Caco-2 (cell line): ENCODE results near the gene NPBWR2. TPM values are rescaled to one million over a fixed set of nuclear protein-coding genes. Genes with fewer than 3 reads are reported as not detected.
"Not testable (repeated sequence)": the region's sequence is repeated elsewhere in the genome, so short reads cannot be mapped to it uniquely, and the experiment has no call there.

Source experiments
- BruUV-seq: library from RNA; stranded (reverse); fragments of 400-500 nt; replicated peaks from 2 replicates; lab custom pipeline; 2021; lab: Mats Ljungman, UMichigan
- CTCF ChIA-PET: fragments of 300-600 bp; sonication (Branson Sonifier 250); formaldehyde crosslinking; loops from one replicate; lab custom pipeline; 2022; ENCODE audit warnings: antibody characterized with exemption; lab: Charles Lee
- POLR2A ChIA-PET: fragments of 300-600 bp; sonication (Branson Sonifier 250); formaldehyde crosslinking; loops from one replicate; lab custom pipeline; 2022; ENCODE audit warnings: antibody characterized with exemption; lab: Charles Lee
- DNase-seq, 2 experiments: peaks; one replicate each; pipeline versions ENCODE4 v3.0.0 to v3.0.0-alpha.2; 2020 to 2022
- H3K27me3 ChIP-seq: replicated peaks from 2 replicates; pipeline ENCODE4 v1.6.0; 2011; ENCODE audit warnings: low read length; ENCODE audit not compliant: control insufficient read depth, insufficient read depth
- H3K36me3 ChIP-seq: 2 replicates; pipeline ENCODE4 v1.5.1; 2011; ENCODE audit warnings: low read length; ENCODE audit not compliant: control insufficient read depth, insufficient read depth
- H3K4me1 ChIP-seq: fragments of 250-450 bp; sonication (Bioruptor Pico); 2 replicates; pipeline ENCODE4 v1.5.1; 2020; ENCODE audit warnings: mild to moderate bottlenecking
- H3K4me3 ChIP-seq: 2 replicates; pipeline ENCODE4 v1.5.1; 2011; ENCODE audit warnings: low read depth, mild to moderate bottlenecking, control low read depth, low read length
- H3K9me3 ChIP-seq: fragments of 250-450 bp; sonication (Bioruptor Pico); 2 replicates; pipeline ENCODE4 v1.5.1; 2020; ENCODE audit warnings: mild to moderate bottlenecking, moderate library complexity
- H3K27ac Mint-ChIP-seq: one replicate; pipeline ENCODE4 v1.8.0; 2022; ENCODE audit warnings: mixed read lengths; ENCODE audit not compliant: unreplicated experiment
- H3K27me3 Mint-ChIP-seq: one replicate; pipeline ENCODE4 v1.8.0; 2022; ENCODE audit warnings: mixed read lengths; ENCODE audit not compliant: insufficient read depth, unreplicated experiment
- H3K36me3 Mint-ChIP-seq: one replicate; pipeline ENCODE4 v1.8.0; 2022; ENCODE audit warnings: mild to moderate bottlenecking, mixed read lengths; ENCODE audit not compliant: insufficient read depth, unreplicated experiment
- H3K4me1 Mint-ChIP-seq: one replicate; pipeline ENCODE4 v1.8.0; 2022; ENCODE audit warnings: low read depth, mixed read lengths; ENCODE audit not compliant: unreplicated experiment
- H3K4me3 Mint-ChIP-seq: one replicate; pipeline ENCODE4 v1.8.0; 2022; ENCODE audit warnings: mild to moderate bottlenecking, moderate library complexity, mixed read lengths; ENCODE audit not compliant: unreplicated experiment
- H3K9me3 Mint-ChIP-seq: one replicate; pipeline ENCODE4 v1.8.0; 2022; ENCODE audit warnings: mixed read lengths; ENCODE audit not compliant: unreplicated experiment
- intact Hi-C: fragments of 100-400 bp; cut with micrococcal nuclease; formaldehyde crosslinking; loops from one replicate; pipeline ENCODE4 v1.10.0; 2022; ENCODE audit not compliant: unreplicated experiment
- total RNA-seq: library from RNA; stranded (reverse); gene quantifications from 2 replicates; pipeline ENCODE4 v1.2.3, GENCODE V29; 2022
- TF ChIP-seq, protein P1 (sequence below), 2 experiments: fragments of 200-600 bp in 1 of 2; IDR thresholded peaks; 1 replicate in 1 of 2; 2 replicates in 1 of 2; pipeline versions ENCODE4 v1.5.1 to v1.8.0; 2011 to 2022; ENCODE audit warnings: antibody characterized with exemption in 1 of 2, control low read depth in 1 of 2, inconsistent platforms in 1 of 2, low read depth in 1 of 2, low read length in 1 of 2, mild to moderate bottlenecking in 1 of 2, moderate library complexity in 1 of 2; ENCODE audit not compliant: insufficient read depth in 1 of 2, severe bottlenecking in 1 of 2, unreplicated experiment in 1 of 2

Gene NPBWR2
- total RNA-seq, 1 experiment from 2014 or later: not detected

DNA sequence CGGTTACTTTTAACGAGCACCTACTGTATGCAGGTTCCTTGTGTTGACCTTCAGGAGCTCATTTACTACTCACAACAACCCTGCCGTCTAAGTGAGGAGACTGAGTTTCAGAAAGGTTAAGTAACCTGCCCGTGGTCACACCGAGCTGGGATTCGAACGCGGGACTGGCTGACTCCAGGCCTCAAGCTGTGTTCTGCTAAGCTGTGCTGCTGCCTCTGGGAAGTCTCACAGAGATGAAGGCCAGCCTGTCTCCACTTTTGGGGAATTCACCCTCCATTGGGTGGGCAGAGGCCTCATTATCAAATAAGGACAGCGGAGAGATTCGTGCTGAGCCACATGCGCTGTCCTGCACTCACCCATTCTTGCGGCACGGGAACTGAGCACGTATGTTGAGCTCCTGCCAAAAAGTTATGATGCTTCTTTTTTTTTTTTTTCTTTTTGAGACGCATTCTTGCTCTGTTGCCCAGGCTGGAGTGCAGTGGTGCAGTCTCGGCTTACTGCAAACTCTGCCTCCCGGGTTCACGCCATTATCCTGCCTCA is 31.0 kb upstream of the NPBWR2 start:
- H3K36me3 Mint-ChIP-seq: no peaks in the 10 kb centered on the region
- H3K9me3 Mint-ChIP-seq: no peaks in the 10 kb centered on the region
- CTCF ChIA-PET: interaction anchor here (1.2 kb wide), 1 partner anchor 55 kb away, joined by 3 read pairs; no protein-coding TSS in a partner anchor
- Histone ChIP-seq H3K36me3 (no peaks in the 10 kb centered on the region), H3K4me1 (no peaks in the 10 kb centered on the region), H3K4me3 (no peak overlapping the region), H3K27me3 (no peaks in the 10 kb centered on the region; the same call in 1 of the 2 replicates), H3K9me3 (no peaks in the 10 kb centered on the region; the same call in 1 of the 2 replicates)
- peak in 1 of 2 experiments; percentile 29 for DNase-seq
- peaks cover 7% of the 10 kb centered on the region for H3K4me1 Mint-ChIP-seq
- peaks cover 22% of the 10 kb centered on the region for H3K27me3 Mint-ChIP-seq
- intact Hi-C loops: no loop called here
- TF ChIP-seq, protein P1, sequence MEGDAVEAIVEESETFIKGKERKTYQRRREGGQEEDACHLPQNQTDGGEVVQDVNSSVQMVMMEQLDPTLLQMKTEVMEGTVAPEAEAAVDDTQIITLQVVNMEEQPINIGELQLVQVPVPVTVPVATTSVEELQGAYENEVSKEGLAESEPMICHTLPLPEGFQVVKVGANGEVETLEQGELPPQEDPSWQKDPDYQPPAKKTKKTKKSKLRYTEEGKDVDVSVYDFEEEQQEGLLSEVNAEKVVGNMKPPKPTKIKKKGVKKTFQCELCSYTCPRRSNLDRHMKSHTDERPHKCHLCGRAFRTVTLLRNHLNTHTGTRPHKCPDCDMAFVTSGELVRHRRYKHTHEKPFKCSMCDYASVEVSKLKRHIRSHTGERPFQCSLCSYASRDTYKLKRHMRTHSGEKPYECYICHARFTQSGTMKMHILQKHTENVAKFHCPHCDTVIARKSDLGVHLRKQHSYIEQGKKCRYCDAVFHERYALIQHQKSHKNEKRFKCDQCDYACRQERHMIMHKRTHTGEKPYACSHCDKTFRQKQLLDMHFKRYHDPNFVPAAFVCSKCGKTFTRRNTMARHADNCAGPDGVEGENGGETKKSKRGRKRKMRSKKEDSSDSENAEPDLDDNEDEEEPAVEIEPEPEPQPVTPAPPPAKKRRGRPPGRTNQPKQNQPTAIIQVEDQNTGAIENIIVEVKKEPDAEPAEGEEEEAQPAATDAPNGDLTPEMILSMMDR (IDR thresholded peaks at IDR 0.05; ENCODE audit: insufficient read depth in 1 of 2, low read depth in 1 of 2, low read length in 1 of 2, severe bottlenecking in 1 of 2, unreplicated experiment in 1 of 2): no peak
- POLR2A ChIA-PET: no interaction called here
- no peak overlapping the region for H3K27ac Mint-ChIP-seq
- BruUV-seq: no TSS peak
- no peak overlapping the region for H3K4me3 Mint-ChIP-seq

DNA sequence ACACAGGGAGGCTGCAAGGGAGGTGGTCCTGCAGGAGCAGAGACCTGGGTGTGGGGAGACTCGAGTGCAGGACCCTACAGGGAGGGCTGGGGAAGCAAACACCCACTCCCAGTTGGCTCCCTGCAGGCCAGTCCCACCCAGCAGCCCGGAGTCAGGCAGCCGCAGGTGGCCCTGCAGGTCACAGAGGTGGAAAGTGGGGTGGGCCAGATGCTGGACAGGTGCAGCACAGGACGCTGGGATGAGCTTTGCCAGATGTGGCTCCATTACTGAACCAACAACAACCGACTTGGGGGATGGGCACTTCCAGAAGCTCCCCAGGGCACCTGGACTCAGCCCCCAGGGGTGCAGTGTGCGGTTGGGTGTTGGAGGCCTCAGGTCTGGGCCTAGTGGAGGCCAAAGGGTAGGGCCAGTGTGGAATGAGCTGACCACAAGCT is 30.2 kb upstream of the NPBWR2 start:
- Mint-ChIP-seq H3K36me3 (no peaks in the 10 kb centered on the region), H3K27ac (no peak overlapping the region), H3K9me3 (no peaks in the 10 kb centered on the region), H3K4me3 (no peak overlapping the region), H3K27me3 (peaks cover 17% of the 10 kb centered on the region), H3K4me1 (peaks cover 7% of the 10 kb centered on the region)
- Histone ChIP-seq H3K9me3 (no peaks in the 10 kb centered on the region; the same call in 1 of the 2 replicates), H3K27me3 (no peaks in the 10 kb centered on the region), H3K4me3 (no peak overlapping the region), H3K36me3 (no peaks in the 10 kb centered on the region), H3K4me1 (no peaks in the 10 kb centered on the region)
- peak in 1 of 2 experiments; percentile 46 for DNase-seq
- ChIA-PET CTCF (interaction anchor here (0.6 to 1.2 kb wide), 2 partner anchors 17 to 54 kb away, joined by 3 to 4 read pairs; no protein-coding TSS in a partner anchor), POLR2A (no interaction called here)
- intact Hi-C loops: no loop called here
- TF ChIP-seq, protein P1 (IDR thresholded peaks at IDR 0.05; ENCODE audit: insufficient read depth in 1 of 2, low read depth in 1 of 2, low read length in 1 of 2, severe bottlenecking in 1 of 2, unreplicated experiment in 1 of 2): no peak
- no TSS peak for BruUV-seq

DNA sequence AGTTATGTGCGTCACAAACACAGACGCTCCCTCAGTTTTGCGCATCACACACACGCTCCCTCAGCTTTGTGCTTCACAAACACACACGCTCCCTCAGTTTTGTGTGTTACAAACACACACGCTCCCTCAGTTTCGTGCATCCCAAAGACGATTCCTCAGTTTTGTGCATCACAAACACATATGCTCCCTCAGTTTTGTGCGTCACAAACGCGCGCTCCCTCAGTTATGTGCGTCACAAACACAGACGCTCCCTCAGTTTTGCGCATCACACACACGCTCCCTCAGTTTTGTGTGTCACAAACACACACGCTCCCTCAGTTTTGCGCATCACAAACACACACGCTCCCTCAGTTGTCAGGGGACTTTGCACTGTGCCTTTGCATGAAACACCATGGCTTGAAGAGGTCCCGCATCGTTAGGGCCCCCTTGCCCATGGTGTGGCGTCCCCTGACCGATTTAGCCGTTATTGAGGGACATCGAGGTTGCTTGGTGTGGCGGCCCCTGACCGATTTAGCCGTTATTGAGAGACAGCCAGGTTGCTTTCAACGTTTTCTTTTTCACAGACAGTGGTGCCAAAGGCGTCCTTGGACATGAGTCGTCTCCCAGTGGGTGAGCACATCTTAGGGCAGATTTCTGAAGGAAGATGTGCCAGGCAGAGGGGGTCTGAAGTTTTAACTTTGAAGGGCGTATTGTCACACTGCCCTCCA is 28.8 kb upstream of the NPBWR2 start:
- BruUV-seq: no TSS peak
- Histone ChIP-seq H3K36me3 (no peaks in the 10 kb centered on the region), H3K9me3 (no peaks in the 10 kb centered on the region; the same call in 1 of the 2 replicates), H3K4me3 (no peak overlapping the region), H3K4me1 (no peaks in the 10 kb centered on the region), H3K27me3 (no peaks in the 10 kb centered on the region)
- peaks cover 7% of the 10 kb centered on the region for H3K4me1 Mint-ChIP-seq
- H3K27ac Mint-ChIP-seq: no peak overlapping the region
- peak in 1 of 2 experiments; percentile 30 for DNase-seq
- POLR2A ChIA-PET: no interaction called here
- intact Hi-C loops: no loop called here
- H3K9me3 Mint-ChIP-seq: no peaks in the 10 kb centered on the region
- no peak overlapping the region for H3K4me3 Mint-ChIP-seq
- peaks cover 14% of the 10 kb centered on the region for H3K27me3 Mint-ChIP-seq
- TF ChIP-seq, protein P1 (IDR thresholded peaks at IDR 0.05; ENCODE audit: insufficient read depth in 1 of 2, low read depth in 1 of 2, low read length in 1 of 2, severe bottlenecking in 1 of 2, unreplicated experiment in 1 of 2): no peak
- H3K36me3 Mint-ChIP-seq: no peaks in the 10 kb centered on the region
- CTCF ChIA-PET: no interaction called here

DNA sequence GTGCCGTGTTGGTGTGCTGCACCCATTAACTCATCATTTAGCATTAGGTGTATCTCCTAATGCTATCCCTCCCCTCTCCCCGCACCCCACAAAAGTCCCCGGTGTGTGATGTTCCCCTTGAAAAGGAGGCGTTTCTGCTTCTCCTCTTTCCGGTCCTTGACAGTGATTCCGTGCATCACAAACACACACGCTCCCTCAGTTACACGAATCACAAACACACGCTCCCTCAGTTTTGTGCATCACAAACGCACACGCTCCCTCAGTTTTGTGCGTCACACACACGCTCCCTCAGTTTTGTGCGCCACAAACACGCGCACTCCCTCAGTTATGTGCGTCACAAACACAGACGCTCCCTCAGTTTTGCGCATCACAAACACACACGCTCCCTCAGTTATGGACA is 27.4 kb upstream of the NPBWR2 start:
- H3K4me3 ChIP-seq, POLR2A ChIA-PET, BruUV-seq, H3K36me3 ChIP-seq, intact Hi-C loops, H3K4me3 Mint-ChIP-seq, H3K27me3 ChIP-seq, H3K36me3 Mint-ChIP-seq, H3K9me3 ChIP-seq, H3K4me1 ChIP-seq, H3K4me1 Mint-ChIP-seq, H3K9me3 Mint-ChIP-seq, H3K27ac Mint-ChIP-seq, CTCF ChIA-PET: not testable (repeated sequence)
- peak in 1 of 2 experiments; percentile 29 for DNase-seq
- H3K27me3 Mint-ChIP-seq: peaks cover 10% of the 10 kb centered on the region
